ENCODE measurements around the gene EIF5A.

The EIF5A gene

GRCh38 chr17:7308625-7309433 is 1.4 kb downstream of the EIF5A start:
- peak overlapping the region; percentile 92 for H3K23ac ChIP-seq (ENCODE audit: low read length)
- peaks cover 21% of the 10 kb centered on the region for H3K36me3 ChIP-seq (ENCODE audit: control insufficient read depth, insufficient read depth, low read length)
- no CpG with 5 or more reads among the region's 14 CpGs for WGBS (ENCODE audit: extremely low coverage, insufficient coverage, low lambda C conversion rate)

DNA sequence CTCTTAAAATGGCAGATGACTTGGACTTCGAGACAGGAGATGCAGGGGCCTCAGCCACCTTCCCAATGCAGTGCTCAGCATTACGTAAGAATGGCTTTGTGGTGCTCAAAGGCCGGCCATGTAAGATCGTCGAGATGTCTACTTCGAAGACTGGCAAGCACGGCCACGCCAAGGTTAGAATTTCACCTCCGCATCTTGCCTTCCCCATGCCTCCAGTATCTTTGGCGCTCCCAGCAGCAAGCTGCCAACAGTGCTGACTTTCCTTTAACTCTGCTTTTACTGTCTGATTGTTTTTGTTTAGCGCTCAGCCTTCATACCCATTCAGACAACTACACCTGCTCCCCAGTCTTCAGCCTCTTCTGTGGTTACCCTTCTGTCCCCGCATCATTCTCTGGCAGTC is 2.2 kb downstream of the EIF5A start:
- Histone ChIP-seq H3K56ac (ENCODE audit: low read length) (no peak overlapping the region), H4K5ac (ENCODE audit: low read length) (no peak overlapping the region), H3K27ac (ENCODE audit: low read depth, low read length) (no peak overlapping the region), H3K23ac (ENCODE audit: low read length) (no peak overlapping the region), H3K79me2 (ENCODE audit: control insufficient read depth, insufficient read depth, low read length) (peaks cover 41% of the 10 kb centered on the region), H3K4me3 (ENCODE audit: low read length) (no peak overlapping the region), H2AK5ac (ENCODE audit: low read length) (no peak overlapping the region), H3K27me3 (ENCODE audit: insufficient read depth, low read length, poor library complexity) (no peaks in the 10 kb centered on the region), H3K4ac (ENCODE audit: low read depth, low read length) (no peak overlapping the region), H3K4me1 (ENCODE audit: control insufficient read depth, low read depth, low read length) (peaks cover 8% of the 10 kb centered on the region), H3K4me2 (ENCODE audit: low read length) (peak overlapping the region; percentile 15), H2BK120ac (ENCODE audit: low read depth, low read length) (no peak overlapping the region), H4K8ac (ENCODE audit: low read depth, low read length) (no peak overlapping the region), H3K9ac (ENCODE audit: low read length) (peak overlapping the region; percentile 98), H3K79me1 (ENCODE audit: low read length) (peaks cover 21% of the 10 kb centered on the region), H2BK15ac (replicated peaks; ENCODE audit: low read depth) (no peak overlapping the region), H3K18ac (ENCODE audit: low read length) (no peak overlapping the region), H3K36me3 (ENCODE audit: control insufficient read depth, insufficient read depth, low read length) (peaks cover 21% of the 10 kb centered on the region), H2BK5ac (ENCODE audit: low read length) (no peak overlapping the region)
- no CpG with 5 or more reads among the region's 12 CpGs for WGBS (ENCODE audit: extremely low coverage, insufficient coverage, low lambda C conversion rate)
- DNase-seq: no peak

More at GRCh38 chr17:7308625-7309433, 1.4 kb downstream of the EIF5A start:
- peak; percentile 91 for DNase-seq
- Histone ChIP-seq H2BK15ac (replicated peaks; ENCODE audit: low read depth) (no peak overlapping the region), H3K4ac (ENCODE audit: low read depth, low read length) (peak overlapping the region; percentile 100), H3K18ac (ENCODE audit: low read length) (peak overlapping the region; percentile 98), H3K4me2 (ENCODE audit: low read length) (peak overlapping the region; percentile 90), H3K79me2 (ENCODE audit: control insufficient read depth, insufficient read depth, low read length) (peaks cover 39% of the 10 kb centered on the region), H3K79me1 (ENCODE audit: low read length) (peaks cover 16% of the 10 kb centered on the region), H3K4me3 (ENCODE audit: low read length) (peak overlapping the region; percentile 91), H4K5ac (ENCODE audit: low read length) (no peak overlapping the region), H2BK120ac (ENCODE audit: low read depth, low read length) (no peak overlapping the region), H3K27me3 (ENCODE audit: insufficient read depth, low read length, poor library complexity) (no peaks in the 10 kb centered on the region), H3K4me1 (ENCODE audit: control insufficient read depth, low read depth, low read length) (peaks cover 6% of the 10 kb centered on the region), H4K8ac (ENCODE audit: low read depth, low read length) (no peak overlapping the region), H3K56ac (ENCODE audit: low read length) (peak overlapping the region; percentile 97), H3K9ac (ENCODE audit: low read length) (peak overlapping the region; percentile 98), H2AK5ac (ENCODE audit: low read length) (peak overlapping the region; percentile 92), H3K27ac (ENCODE audit: low read depth, low read length) (peak overlapping the region; percentile 97), H2BK5ac (ENCODE audit: low read length) (peak overlapping the region; percentile 51)

- Histone ChIP-seq H3K4me2 (ENCODE audit: low read length) (no peak overlapping the region), H3K4me3 (ENCODE audit: low read length) (no peak overlapping the region), H4K5ac (ENCODE audit: low read length) (no peak overlapping the region), H4K8ac (ENCODE audit: low read depth, low read length) (no peak overlapping the region), H2BK120ac (ENCODE audit: low read depth, low read length) (no peak overlapping the region), H3K4ac (ENCODE audit: low read depth, low read length) (no peak overlapping the region), H3K56ac (ENCODE audit: low read length) (no peak overlapping the region), H3K23ac (ENCODE audit: low read length) (no peak overlapping the region), H3K9ac (ENCODE audit: low read length) (no peak overlapping the region), H3K4me1 (ENCODE audit: control insufficient read depth, low read depth, low read length) (peaks cover 8% of the 10 kb centered on the region), H3K18ac (ENCODE audit: low read length) (no peak overlapping the region), H2BK5ac (ENCODE audit: low read length) (no peak overlapping the region), H3K79me2 (ENCODE audit: control insufficient read depth, insufficient read depth, low read length) (peaks cover 43% of the 10 kb centered on the region), H3K27me3 (ENCODE audit: insufficient read depth, low read length, poor library complexity) (no peaks in the 10 kb centered on the region), H3K27ac (ENCODE audit: low read depth, low read length) (no peak overlapping the region), H2AK5ac (ENCODE audit: low read length) (no peak overlapping the region), H3K79me1 (ENCODE audit: low read length) (peaks cover 21% of the 10 kb centered on the region), H2BK15ac (replicated peaks; ENCODE audit: low read depth) (no peak overlapping the region), H3K36me3 (ENCODE audit: control insufficient read depth, insufficient read depth, low read length) (peaks cover 21% of the 10 kb centered on the region)
- WGBS (ENCODE audit: extremely low coverage, insufficient coverage, low lambda C conversion rate): no CpG with 5 or more reads among the region's 7 CpGs
- no peak for DNase-seq
Measured at GRCh38 chr17:7311110-7311705, 3.8 kb downstream of the EIF5A start.

GRCh38 chr17:7312432-7313087 is 5.1 kb downstream of the EIF5A start:
- H3K9ac ChIP-seq (ENCODE audit: low read length): no peak overlapping the region
- no peak overlapping the region for H4K5ac ChIP-seq (ENCODE audit: low read length)
- H3K4ac ChIP-seq (ENCODE audit: low read depth, low read length): no peak overlapping the region
- H3K4me3 ChIP-seq (ENCODE audit: low read length): no peak overlapping the region
- H2BK5ac ChIP-seq (ENCODE audit: low read length): no peak overlapping the region
- H2BK15ac ChIP-seq (replicated peaks; ENCODE audit: low read depth): no peak overlapping the region
- WGBS (ENCODE audit: extremely low coverage, insufficient coverage, low lambda C conversion rate): no CpG with 5 or more reads among the region's 7 CpGs
- peaks cover 24% of the 10 kb centered on the region for H3K36me3 ChIP-seq (ENCODE audit: control insufficient read depth, insufficient read depth, low read length)
- H4K8ac ChIP-seq (ENCODE audit: low read depth, low read length): no peak overlapping the region
- no peak for DNase-seq
- no peak overlapping the region for H3K56ac ChIP-seq (ENCODE audit: low read length)
- no peak overlapping the region for H2AK5ac ChIP-seq (ENCODE audit: low read length)
- peaks cover 8% of the 10 kb centered on the region for H3K4me1 ChIP-seq (ENCODE audit: control insufficient read depth, low read depth, low read length)
- no peak overlapping the region for H3K27ac ChIP-seq (ENCODE audit: low read depth, low read length)
- H3K4me2 ChIP-seq (ENCODE audit: low read length): no peak overlapping the region
- H3K79me1 ChIP-seq (ENCODE audit: low read length): peaks cover 21% of the 10 kb centered on the region
- H2BK120ac ChIP-seq (ENCODE audit: low read depth, low read length): no peak overlapping the region
- H3K27me3 ChIP-seq (ENCODE audit: insufficient read depth, low read length, poor library complexity): no peaks in the 10 kb centered on the region
- peaks cover 43% of the 10 kb centered on the region for H3K79me2 ChIP-seq (ENCODE audit: control insufficient read depth, insufficient read depth, low read length)
- H3K23ac ChIP-seq (ENCODE audit: low read length): no peak overlapping the region
- H3K18ac ChIP-seq (ENCODE audit: low read length): no peak overlapping the region

- Histone ChIP-seq H3K79me1 (ENCODE audit: low read length) (peaks cover 21% of the 10 kb centered on the region), H3K4me1 (ENCODE audit: control insufficient read depth, low read depth, low read length) (peaks cover 8% of the 10 kb centered on the region), H3K79me2 (ENCODE audit: control insufficient read depth, insufficient read depth, low read length) (peaks cover 36% of the 10 kb centered on the region), H3K9ac (ENCODE audit: low read length) (no peak overlapping the region), H3K36me3 (ENCODE audit: control insufficient read depth, insufficient read depth, low read length) (peaks cover 24% of the 10 kb centered on the region), H3K4me3 (ENCODE audit: low read length) (no peak overlapping the region), H3K18ac (ENCODE audit: low read length) (no peak overlapping the region), H3K4me2 (ENCODE audit: low read length) (no peak overlapping the region), H2BK120ac (ENCODE audit: low read depth, low read length) (no peak overlapping the region), H2AK5ac (ENCODE audit: low read length) (no peak overlapping the region), H3K23ac (ENCODE audit: low read length) (no peak overlapping the region), H4K8ac (ENCODE audit: low read depth, low read length) (no peak overlapping the region), H3K27me3 (ENCODE audit: insufficient read depth, low read length, poor library complexity) (no peaks in the 10 kb centered on the region), H3K56ac (ENCODE audit: low read length) (no peak overlapping the region), H4K5ac (ENCODE audit: low read length) (no peak overlapping the region), H2BK5ac (ENCODE audit: low read length) (no peak overlapping the region), H2BK15ac (replicated peaks; ENCODE audit: low read depth) (no peak overlapping the region), H3K4ac (ENCODE audit: low read depth, low read length) (no peak overlapping the region), H3K27ac (ENCODE audit: low read depth, low read length) (no peak overlapping the region)
- peak; percentile 74 for DNase-seq
- WGBS (ENCODE audit: extremely low coverage, insufficient coverage, low lambda C conversion rate): no CpG with 5 or more reads among the region's 7 CpGs
Measured at GRCh38 chr17:7313088-7313889, 5.9 kb downstream of the EIF5A start.

Measured in mesendoderm (in vitro differentiated cells).